HepG2 (cell line): ENCODE data around the gene CD36. TPM values are rescaled to one million over a fixed set of nuclear protein-coding genes. Genes with fewer than 3 reads are reported as not detected.

Source experiments
- ATF1 ChIP-seq: IDR thresholded peaks from 2 replicates; pipeline ENCODE4 v1.6.1; 2016; ENCODE audit warnings: mild to moderate bottlenecking, control low read depth
- BORCS8-MEF2B ChIP-seq: sonication (generic); formaldehyde crosslinking; IDR thresholded peaks from 2 replicates; pipeline ENCODE4 v1.8.0; 2022; ENCODE audit warnings: mild to moderate bottlenecking, missing genetic modification reagents
- CEBPG ChIP-seq: IDR thresholded peaks from 2 replicates; pipeline ENCODE4 v1.6.1; 2016
- CREM ChIP-seq, 2 experiments: sonication (generic) in 1 of 2; formaldehyde crosslinking in 1 of 2; IDR thresholded peaks; 2 replicates each; pipeline versions ENCODE4 v1.4.0 to v1.6.1; 2016 to 2020; ENCODE audit warnings: antibody characterized with exemption in 1 of 2, mild to moderate bottlenecking in 1 of 2, missing genetic modification reagents in 1 of 2
- HMGA1 ChIP-seq: sonication (generic); formaldehyde crosslinking; conservative IDR thresholded peaks from 2 replicates; pipeline ENCODE4 v1.4.0; 2020; ENCODE audit warnings: missing genetic modification reagents
- HOXA5 ChIP-seq: sonication (generic); formaldehyde crosslinking; IDR thresholded peaks from 2 replicates; pipeline ENCODE4 v1.4.0; 2020; ENCODE audit warnings: missing genetic modification reagents
- KLF9 ChIP-seq: IDR thresholded peaks from 2 replicates; pipeline ENCODE4 v1.6.1; 2016; ENCODE audit warnings: low read depth
- MTF1 ChIP-seq: sonication (generic); formaldehyde crosslinking; IDR thresholded peaks from 2 replicates; pipeline ENCODE4 v1.5.0; 2020; ENCODE audit warnings: missing genetic modification reagents
- ONECUT2 ChIP-seq: sonication (generic); formaldehyde crosslinking; IDR thresholded peaks from 2 replicates; pipeline ENCODE4 v1.4.0; 2020; ENCODE audit warnings: missing genetic modification reagents
- PPARG ChIP-seq: conservative IDR thresholded peaks from 2 replicates; pipeline ENCODE4 v1.6.1; 2016; ENCODE audit warnings: missing biosample characterization, missing genetic modification reagents
- SIX1 ChIP-seq: sonication (generic); formaldehyde crosslinking; IDR thresholded peaks from 2 replicates; pipeline ENCODE4 v1.4.0; 2020; ENCODE audit warnings: missing genetic modification reagents, borderline replicate concordance
- SPEN ChIP-seq: sonication (generic); formaldehyde crosslinking; IDR thresholded peaks from 2 replicates; pipeline ENCODE4 v1.5.1; 2020; ENCODE audit warnings: low read depth, mild to moderate bottlenecking, missing genetic modification reagents
- ZBTB1 ChIP-seq: sonication (generic); formaldehyde crosslinking; IDR thresholded peaks from 2 replicates; pipeline ENCODE4 v1.4.0; 2020; ENCODE audit warnings: missing genetic modification reagents, borderline replicate concordance
- ZBTB3 ChIP-seq: sonication (generic); formaldehyde crosslinking; IDR thresholded peaks from 2 replicates; pipeline ENCODE4 v1.4.0; 2020; ENCODE audit warnings: low read depth, mild to moderate bottlenecking, moderate library complexity, missing genetic modification reagents, borderline replicate concordance
- ZNF230 ChIP-seq: sonication (generic); formaldehyde crosslinking; IDR thresholded peaks from 2 replicates; pipeline ENCODE4 v1.4.0; 2020; ENCODE audit warnings: mild to moderate bottlenecking, missing genetic modification reagents
- ZNF329 ChIP-seq: sonication (generic); formaldehyde crosslinking; IDR thresholded peaks from 2 replicates; pipeline ENCODE4 v1.9.0; 2021; ENCODE audit warnings: low read depth, mild to moderate bottlenecking, missing genetic modification reagents
- ZNF550 ChIP-seq: sonication (generic); formaldehyde crosslinking; IDR thresholded peaks from 2 replicates; pipeline ENCODE4 v1.4.0; 2020; ENCODE audit warnings: mild to moderate bottlenecking, missing genetic modification reagents, borderline replicate concordance
- ZNF816 ChIP-seq: sonication (generic); formaldehyde crosslinking; IDR thresholded peaks from 2 replicates; pipeline ENCODE4 v1.8.0; 2022; ENCODE audit warnings: missing genetic modification reagents, mild to moderate bottlenecking, borderline replicate concordance
- ZNF839 ChIP-seq: sonication (generic); formaldehyde crosslinking; IDR thresholded peaks from 2 replicates; pipeline ENCODE4 v1.4.0; 2020; ENCODE audit warnings: missing genetic modification reagents, mild to moderate bottlenecking, borderline replicate concordance
- polyA plus RNA-seq, 8 experiments: library from polyadenylated mRNA; depleted of rRNA in 3 of 8; stranded (reverse) in 7 of 8; unstranded in 1 of 8; fragments of >200 nt; fragmentation: Illumina TruSeq in 4 of 8; extraction: Trizol in 4 of 8; gene quantifications; 2 replicates each; pipeline versions ENCODE4 v1.2.1 to v1.2.3, GENCODE V29; 2011 to 2016; ENCODE audit warnings: low read depth in 4 of 8, missing spikeins in 1 of 8, mixed read lengths in 1 of 8; ENCODE audit not compliant: insufficient read depth in 1 of 8
- total RNA-seq, 5 experiments: library from RNA; depleted of rRNA; stranded (reverse); fragments of >200 nt; fragmentation: Illumina TruSeq; extraction: Trizol; gene quantifications; 2 replicates each; pipeline ENCODE4 v1.2.3, GENCODE V29; 2016; ENCODE audit warnings: low read depth in 1 of 5
- TF ChIP-seq, protein P1 (sequence below): sonication (generic); formaldehyde crosslinking; IDR thresholded peaks from 2 replicates; pipeline ENCODE4 v1.4.0; 2020; ENCODE audit warnings: missing genetic modification reagents, borderline replicate concordance
- TF ChIP-seq, protein P2 (sequence below): sonication (generic); formaldehyde crosslinking; IDR thresholded peaks from 2 replicates; pipeline ENCODE4 v1.4.0; 2020; ENCODE audit warnings: missing genetic modification reagents, mild to moderate bottlenecking, borderline replicate concordance
- TF ChIP-seq, protein P3 (sequence below): IDR thresholded peaks from 2 replicates; pipeline ENCODE4 v1.6.1; 2016; ENCODE audit warnings: low read depth
- TF ChIP-seq, protein P4 (sequence below): IDR thresholded peaks from 2 replicates; pipeline ENCODE4 v1.6.1; 2018; ENCODE audit warnings: missing genetic modification reagents, mild to moderate bottlenecking, missing compliant biosample characterization

CD36 gene
- total and polyA plus RNA-seq, 2 of the 13 experiments (the other 11 are each of a cell fraction or from before 2014, with no cell fraction given): 2.8 to 4.8 TPM

DNA sequence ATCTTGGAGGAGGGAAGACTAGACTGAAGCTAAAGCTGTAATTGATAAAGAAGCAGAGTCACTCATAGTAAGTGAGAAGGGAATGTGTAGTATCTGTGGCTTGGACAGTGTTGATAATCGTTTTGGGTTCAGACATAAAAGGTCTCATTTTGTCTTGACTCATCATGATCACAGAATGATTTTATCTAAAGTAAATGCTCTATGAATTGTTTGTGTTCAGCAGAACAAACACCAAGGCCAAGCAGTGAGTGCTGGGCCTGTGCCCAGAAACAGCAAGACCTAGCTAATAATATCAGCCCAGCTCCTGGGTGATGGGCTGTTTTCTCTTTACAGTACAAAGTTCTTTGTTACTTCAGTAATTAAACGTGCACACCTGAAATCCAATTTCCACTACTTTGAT is 26.7 kb upstream of the CD36 start (continued):
- TF ChIP-seq ZNF550 (CRISPR knock-in tag) (no peak), ONECUT2 (CRISPR knock-in tag) (no peak), BORCS8-MEF2B (CRISPR knock-in tag) (no peak), HMGA1 (CRISPR knock-in tag) (no peak), ZNF329 (CRISPR knock-in tag) (no peak), ATF1 (CRISPR knock-in tag) (no peak), PPARG (CRISPR knock-in tag) (peak; percentile 67), CEBPG (CRISPR knock-in tag) (peak; percentile 34; the same call in 1 of the 2 replicates), MTF1 (no peak), ZBTB1 (CRISPR knock-in tag) (no peak), KLF9 (CRISPR knock-in tag) (0 out of 2 replicates have a peak, but pooled peaks have one; percentile 40), HOXA5 (CRISPR knock-in tag) (no peak), ZNF816 (0 out of 2 replicates have a peak, but pooled peaks have one; percentile 34), ZBTB3 (no peak), ZNF230 (CRISPR knock-in tag) (no peak), SPEN (CRISPR knock-in tag) (no peak), CREM (IDR thresholded peaks at IDR 0.05) (peak; percentile 81), CREM (CRISPR knock-in tag; IDR thresholded peaks at IDR 0.05) (no peak), SIX1 (CRISPR knock-in tag) (peak; percentile 75; the same call in 1 of the 2 replicates), ZNF839 (no peak)
- TF ChIP-seq, protein P1, sequence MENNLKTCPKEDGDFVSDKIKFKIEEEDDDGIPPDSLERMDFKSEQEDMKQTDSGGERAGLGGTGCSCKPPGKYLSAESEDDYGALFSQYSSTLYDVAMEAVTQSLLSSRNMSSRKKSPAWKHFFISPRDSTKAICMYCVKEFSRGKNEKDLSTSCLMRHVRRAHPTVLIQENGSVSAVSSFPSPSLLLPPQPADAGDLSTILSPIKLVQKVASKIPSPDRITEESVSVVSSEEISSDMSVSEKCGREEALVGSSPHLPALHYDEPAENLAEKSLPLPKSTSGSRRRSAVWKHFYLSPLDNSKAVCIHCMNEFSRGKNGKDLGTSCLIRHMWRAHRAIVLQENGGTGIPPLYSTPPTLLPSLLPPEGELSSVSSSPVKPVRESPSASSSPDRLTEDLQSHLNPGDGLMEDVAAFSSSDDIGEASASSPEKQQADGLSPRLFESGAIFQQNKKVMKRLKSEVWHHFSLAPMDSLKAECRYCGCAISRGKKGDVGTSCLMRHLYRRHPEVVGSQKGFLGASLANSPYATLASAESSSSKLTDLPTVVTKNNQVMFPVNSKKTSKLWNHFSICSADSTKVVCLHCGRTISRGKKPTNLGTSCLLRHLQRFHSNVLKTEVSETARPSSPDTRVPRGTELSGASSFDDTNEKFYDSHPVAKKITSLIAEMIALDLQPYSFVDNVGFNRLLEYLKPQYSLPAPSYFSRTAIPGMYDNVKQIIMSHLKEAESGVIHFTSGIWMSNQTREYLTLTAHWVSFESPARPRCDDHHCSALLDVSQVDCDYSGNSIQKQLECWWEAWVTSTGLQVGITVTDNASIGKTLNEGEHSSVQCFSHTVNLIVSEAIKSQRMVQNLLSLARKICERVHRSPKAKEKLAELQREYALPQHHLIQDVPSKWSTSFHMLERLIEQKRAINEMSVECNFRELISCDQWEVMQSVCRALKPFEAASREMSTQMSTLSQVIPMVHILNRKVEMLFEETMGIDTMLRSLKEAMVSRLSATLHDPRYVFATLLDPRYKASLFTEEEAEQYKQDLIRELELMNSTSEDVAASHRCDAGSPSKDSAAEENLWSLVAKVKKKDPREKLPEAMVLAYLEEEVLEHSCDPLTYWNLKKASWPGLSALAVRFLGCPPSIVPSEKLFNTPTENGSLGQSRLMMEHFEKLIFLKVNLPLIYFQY: peak; percentile 56; the same call in 1 of the 2 replicates
- TF ChIP-seq, protein P2, sequence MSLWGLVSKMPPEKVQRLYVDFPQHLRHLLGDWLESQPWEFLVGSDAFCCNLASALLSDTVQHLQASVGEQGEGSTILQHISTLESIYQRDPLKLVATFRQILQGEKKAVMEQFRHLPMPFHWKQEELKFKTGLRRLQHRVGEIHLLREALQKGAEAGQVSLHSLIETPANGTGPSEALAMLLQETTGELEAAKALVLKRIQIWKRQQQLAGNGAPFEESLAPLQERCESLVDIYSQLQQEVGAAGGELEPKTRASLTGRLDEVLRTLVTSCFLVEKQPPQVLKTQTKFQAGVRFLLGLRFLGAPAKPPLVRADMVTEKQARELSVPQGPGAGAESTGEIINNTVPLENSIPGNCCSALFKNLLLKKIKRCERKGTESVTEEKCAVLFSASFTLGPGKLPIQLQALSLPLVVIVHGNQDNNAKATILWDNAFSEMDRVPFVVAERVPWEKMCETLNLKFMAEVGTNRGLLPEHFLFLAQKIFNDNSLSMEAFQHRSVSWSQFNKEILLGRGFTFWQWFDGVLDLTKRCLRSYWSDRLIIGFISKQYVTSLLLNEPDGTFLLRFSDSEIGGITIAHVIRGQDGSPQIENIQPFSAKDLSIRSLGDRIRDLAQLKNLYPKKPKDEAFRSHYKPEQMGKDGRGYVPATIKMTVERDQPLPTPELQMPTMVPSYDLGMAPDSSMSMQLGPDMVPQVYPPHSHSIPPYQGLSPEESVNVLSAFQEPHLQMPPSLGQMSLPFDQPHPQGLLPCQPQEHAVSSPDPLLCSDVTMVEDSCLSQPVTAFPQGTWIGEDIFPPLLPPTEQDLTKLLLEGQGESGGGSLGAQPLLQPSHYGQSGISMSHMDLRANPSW (CRISPR knock-in tag): no peak; the same call in 1 of the 2 replicates
- TF ChIP-seq, protein P3, sequence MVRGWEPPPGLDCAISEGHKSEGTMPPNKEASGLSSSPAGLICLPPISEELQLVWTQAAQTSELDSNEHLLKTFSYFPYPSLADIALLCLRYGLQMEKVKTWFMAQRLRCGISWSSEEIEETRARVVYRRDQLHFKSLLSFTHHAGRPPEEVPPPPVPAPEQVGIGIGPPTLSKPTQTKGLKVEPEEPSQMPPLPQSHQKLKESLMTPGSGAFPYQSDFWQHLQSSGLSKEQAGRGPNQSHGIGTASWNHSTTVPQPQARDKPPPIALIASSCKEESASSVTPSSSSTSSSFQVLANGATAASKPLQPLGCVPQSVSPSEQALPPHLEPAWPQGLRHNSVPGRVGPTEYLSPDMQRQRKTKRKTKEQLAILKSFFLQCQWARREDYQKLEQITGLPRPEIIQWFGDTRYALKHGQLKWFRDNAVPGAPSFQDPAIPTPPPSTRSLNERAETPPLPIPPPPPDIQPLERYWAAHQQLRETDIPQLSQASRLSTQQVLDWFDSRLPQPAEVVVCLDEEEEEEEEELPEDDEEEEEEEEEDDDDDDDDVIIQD (CRISPR knock-in tag): peak; percentile 73; the same call in 1 of the 2 replicates
- TF ChIP-seq, protein P4, sequence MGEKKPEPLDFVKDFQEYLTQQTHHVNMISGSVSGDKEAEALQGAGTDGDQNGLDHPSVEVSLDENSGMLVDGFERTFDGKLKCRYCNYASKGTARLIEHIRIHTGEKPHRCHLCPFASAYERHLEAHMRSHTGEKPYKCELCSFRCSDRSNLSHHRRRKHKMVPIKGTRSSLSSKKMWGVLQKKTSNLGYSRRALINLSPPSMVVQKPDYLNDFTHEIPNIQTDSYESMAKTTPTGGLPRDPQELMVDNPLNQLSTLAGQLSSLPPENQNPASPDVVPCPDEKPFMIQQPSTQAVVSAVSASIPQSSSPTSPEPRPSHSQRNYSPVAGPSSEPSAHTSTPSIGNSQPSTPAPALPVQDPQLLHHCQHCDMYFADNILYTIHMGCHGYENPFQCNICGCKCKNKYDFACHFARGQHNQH: peak; percentile 73
